Stimulated activated CD4-positive, alpha-beta T cell treated with anti-CD3 and anti-CD28 coated beads, Interleukin-4, amount 100 ng/mL, for 48 hours (primary cell): ENCODE results near the gene IMMP2L.
"Not testable (repeated sequence)": the region's sequence is repeated elsewhere in the genome, so short reads cannot be mapped to it uniquely, and the experiment has no call there.

ENCODE experiments used
- DNase-seq, 2 donors: peaks; one replicate each; pipeline ENCODE4 v3.0.0-alpha.2; 2020; ENCODE audit warnings: low read depth in 2 of 2

Gene IMMP2L

GRCh38 chr7:110938165-110938564 lies 624.1 kb downstream of the IMMP2L start:
- DNase-seq = no peak

- not testable (repeated sequence) for DNase-seq
Observed at GRCh38 chr7:110936665-110937064, 625.6 kb downstream of the IMMP2L start.

- no peak for DNase-seq
Observed at GRCh38 chr7:110929480-110930249, 632.6 kb downstream of the IMMP2L start.

- no peak for DNase-seq
Observed at GRCh38 chr7:110922906-110923305, 639.4 kb downstream of the IMMP2L start.

GRCh38 chr7:110921595-110922151 lies 640.6 kb downstream of the IMMP2L start:
- no peak for DNase-seq

DNA sequence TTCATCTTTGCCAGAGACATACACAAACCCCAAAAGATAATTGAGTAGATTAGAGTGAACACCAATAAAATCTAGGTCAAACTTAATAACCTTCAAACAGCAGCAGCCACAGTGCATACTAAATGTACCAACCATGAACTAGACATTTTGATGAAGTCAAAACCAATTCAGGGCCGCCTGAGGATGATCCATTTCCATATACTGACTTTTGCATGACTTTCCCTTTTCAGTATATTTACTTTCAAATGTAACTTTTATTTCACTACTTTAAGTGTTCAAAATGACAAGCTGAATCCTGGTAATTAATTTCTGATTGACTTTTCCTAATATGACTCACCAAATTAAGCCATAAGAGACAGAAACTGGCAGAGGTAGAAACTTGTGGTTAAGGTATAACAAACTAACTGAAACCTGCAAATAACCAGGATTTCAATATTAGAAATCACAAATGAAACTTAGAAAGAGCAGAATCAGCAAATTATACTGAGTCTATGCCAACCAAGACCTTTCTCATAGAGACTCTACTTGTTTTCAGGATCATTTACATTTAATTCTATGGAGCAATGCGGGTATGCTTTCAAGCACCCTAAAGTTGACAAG lies 643.2 kb downstream of the IMMP2L start:
- DNase-seq = no peak

- DNase-seq = no peak
Observed at GRCh38 chr7:110914263-110914662, 648.0 kb downstream of the IMMP2L start.

DNA sequence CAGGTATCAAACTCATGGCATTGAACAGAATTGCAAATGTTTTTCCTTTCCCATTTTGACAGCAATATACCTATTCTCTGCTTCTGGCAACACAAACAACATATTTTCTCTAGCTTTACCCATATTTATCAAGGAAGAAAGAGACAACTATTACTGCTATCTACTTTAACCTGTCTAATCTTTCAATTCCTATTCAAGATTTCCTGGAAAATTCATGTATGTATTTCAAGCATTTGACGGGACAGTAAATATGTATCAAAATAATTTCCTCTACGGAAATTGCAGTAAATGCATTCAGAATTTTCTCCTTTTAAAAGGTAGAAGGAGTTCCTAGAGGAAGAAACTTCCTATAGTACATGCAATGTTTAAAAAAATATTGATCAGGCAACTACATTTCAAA lies 650.7 kb downstream of the IMMP2L start:
- DNase-seq = no peak

- no peak for DNase-seq
Observed at GRCh38 chr7:110909117-110909516, 653.2 kb downstream of the IMMP2L start.

GRCh38 chr7:110905773-110906566 lies 656.3 kb downstream of the IMMP2L start:
- DNase-seq = no peak

DNA sequence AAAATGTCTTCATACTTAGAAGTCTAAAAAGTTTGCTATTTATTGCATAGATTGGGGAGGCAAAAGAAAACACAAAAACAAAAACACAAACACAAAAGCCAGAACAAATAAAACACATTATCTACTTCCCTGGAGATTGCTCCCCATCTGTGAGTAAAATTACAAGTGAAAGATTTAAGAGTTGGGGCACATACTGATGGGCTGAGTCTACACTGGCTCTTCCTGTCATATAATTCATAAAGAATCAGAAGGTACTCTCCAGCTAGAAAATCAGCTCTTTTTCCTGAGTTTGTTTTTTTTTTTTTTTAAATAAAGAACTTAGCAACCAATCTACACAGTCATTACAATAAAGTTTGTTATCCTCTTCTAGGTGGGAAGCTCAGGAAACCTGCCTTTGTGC lies 663.8 kb downstream of the IMMP2L start:
- no peak for DNase-seq

DNA sequence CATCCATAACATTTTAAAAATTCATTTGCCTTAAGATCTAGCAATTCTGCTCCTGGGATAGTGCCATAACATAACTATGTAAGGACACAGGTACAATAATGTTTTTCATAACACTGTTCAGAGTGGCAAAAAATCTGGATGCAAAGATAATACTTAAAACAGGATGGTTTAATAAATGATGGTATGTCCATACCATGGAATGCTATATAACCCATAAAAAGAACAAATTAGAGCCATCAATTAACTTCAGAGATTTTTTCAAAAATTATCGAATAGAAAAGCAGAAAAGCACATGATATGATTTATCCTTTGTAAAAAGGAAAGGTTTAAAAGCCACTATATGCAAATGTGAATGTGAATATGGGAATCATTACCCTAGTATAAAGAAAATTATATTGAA lies 664.8 kb downstream of the IMMP2L start:
- no peak for DNase-seq

DNA sequence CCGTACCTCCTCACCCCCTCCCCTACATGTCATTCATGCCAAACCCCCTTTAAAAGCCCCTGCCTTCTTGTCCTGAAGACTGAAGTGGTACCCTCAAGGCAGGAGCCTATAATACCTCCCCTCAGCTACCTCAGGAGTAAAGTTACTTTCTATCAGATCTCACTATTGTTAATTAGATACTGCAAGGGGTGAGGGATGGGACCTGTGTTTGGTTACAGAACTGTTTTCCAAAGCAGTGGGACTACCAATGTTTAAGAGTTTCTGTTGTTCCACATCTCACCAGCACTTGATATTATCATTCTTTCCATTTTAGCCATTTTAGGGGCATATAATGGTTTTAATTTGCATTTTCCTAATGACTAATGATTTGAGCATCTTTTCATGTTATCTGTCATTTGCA lies 668.2 kb downstream of the IMMP2L start:
- no peak for DNase-seq

- DNase-seq = no peak
Observed at GRCh38 chr7:110891197-110891596, 671.1 kb downstream of the IMMP2L start.

DNA sequence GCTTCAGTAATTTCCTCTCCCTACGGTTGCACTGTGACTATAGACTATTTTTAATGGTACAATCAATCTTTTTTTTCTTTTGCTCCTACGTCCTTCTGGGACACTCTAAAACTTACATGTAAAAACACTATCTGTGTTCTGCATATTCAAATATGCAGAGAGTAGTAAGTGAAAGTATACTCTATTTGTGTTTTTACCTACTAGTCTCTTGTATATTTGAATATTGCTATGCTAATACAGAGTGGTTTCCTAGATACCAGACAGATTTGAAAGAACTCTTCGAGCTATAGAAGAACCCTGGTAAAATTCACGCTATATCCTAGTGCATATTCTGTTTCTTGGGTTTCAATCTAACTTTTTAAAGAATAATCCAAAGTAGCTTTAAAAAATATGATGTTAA lies 672.2 kb downstream of the IMMP2L start:
- DNase-seq = no peak

DNA sequence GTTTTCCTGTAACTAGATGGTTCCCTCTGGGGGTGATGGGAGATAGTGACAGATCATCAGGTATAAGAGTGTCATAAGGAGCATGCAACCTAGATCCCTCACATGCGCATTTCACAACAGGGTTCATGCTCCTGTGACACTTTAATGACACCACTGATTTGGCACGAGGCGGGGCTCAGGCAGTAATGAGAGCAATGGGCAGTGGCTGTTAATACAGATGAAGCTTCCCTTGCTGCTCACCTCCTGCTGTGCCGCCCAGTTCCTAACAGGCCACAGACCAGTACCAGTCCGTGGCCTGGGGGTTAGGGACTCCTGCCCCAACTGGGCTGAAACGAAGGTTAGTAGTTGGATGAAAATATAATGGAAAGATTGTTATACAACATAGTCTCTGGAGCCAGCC lies 673.0 kb downstream of the IMMP2L start:
- DNase-seq = no peak

- DNase-seq = no peak
Observed at GRCh38 chr7:110888641-110889040, 673.7 kb downstream of the IMMP2L start.

DNA sequence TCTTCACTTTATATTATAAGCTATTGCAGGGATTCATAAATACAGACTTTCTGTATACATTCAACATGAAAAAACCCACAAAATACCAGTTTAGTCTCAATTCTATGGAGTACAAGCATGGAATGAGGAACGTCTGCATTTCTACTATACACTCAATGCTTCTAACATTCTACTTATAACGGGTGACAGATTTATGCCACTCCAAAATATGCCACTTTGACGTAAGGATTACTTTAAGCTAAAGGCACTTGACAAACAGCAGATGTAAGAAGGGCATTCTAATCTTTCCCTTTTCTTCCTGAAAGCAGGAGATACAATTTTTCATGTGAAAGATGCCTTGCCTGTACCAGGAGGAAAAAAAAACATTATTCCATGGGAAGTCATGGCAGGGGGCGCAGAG lies 676.8 kb downstream of the IMMP2L start:
- no peak for DNase-seq

DNA sequence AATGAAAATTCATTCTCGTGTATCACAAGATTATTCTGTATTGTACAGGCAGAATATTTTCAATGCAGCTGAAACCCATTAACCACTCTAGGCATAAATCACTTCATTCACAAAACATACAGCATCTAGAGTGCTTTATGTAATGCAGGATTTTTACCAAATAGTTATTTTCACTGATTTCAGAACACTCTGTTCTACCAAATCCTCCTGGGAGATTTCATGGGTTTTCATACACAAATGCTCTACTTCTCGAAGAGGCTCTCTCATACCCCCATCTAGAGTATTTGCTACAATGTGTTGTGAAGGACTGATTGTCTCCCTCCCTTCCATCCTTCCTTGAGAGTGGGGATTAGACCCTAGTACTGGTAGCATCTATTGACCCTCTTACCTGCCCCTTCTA lies 680.6 kb downstream of the IMMP2L start:
- DNase-seq = no peak

GRCh38 chr7:110880971-110881370 lies 681.3 kb downstream of the IMMP2L start:
- DNase-seq = no peak

DNA sequence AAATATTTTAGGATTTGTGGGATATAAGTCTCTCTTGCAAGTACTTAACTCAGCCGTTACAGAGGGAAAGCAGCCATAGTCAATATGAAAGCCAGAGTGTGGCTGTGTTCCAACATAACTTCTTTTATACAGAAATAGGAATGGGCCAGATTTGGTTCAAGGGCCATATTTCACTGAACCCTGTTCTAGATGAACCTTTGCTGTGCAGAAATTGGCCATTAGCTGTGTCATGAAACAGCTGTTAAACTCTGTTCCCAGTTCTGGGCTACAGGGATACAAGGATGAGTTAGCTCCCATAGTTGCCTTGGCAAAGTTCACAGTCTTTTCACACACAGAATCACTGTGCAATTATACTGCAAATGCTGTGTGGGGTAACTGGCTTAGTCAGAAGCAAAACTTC lies 685.3 kb downstream of the IMMP2L start:
- DNase-seq = no peak

DNA sequence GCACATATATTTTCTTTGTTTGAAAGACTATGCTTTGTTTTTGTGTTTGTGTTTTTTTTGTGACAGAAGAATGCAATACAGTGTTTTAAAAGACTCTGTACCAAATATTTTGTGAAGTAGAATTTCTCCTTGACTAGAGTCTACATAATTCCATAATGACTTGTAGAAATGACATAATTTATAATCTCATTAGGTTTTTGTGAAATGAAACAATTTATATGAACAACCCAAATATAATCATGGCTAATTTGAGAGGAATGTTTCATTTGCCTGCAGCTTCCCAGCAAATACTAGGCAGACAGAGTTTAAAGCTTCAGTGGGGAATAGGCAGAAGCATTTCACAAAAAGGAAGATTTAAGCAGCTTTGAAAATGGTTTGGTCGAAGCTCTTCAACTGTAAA lies 686.9 kb downstream of the IMMP2L start:
- no peak for DNase-seq

DNA sequence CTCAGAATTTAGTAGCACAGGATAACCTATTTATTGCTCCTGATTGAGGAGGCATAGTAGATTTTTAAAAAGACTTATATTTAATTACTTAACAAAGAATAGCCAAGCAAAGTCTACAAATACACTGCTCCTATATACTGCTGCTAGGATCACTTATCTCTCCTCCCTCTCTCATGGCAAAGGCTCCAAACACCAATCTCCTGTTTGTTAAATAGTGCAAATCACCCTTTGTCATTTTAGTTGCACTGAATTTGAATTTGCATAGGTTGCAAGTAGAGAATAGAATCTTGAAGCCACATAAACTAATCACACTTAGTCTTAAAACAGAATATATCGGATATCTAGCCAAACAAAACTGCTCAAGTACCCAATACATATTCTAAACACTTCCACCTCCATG lies 690.4 kb downstream of the IMMP2L start:
- DNase-seq = no peak
